Ovary (tissue), 9 donors: ENCODE results near the gene ITPR1. TPM values are rescaled to one million over a fixed set of nuclear protein-coding genes. Genes with fewer than 3 reads are reported as not detected.

Experiments
- DNase-seq, 5 donors: peaks; one replicate each; pipeline ENCODE4 v3.0.0-alpha.2; 2019 to 2020
- H3K27ac ChIP-seq, 2 donors: fragments of 200-600 bp; one replicate each; pipeline versions ENCODE4 v1.5.1 to v1.8.0; 2019 to 2022
- H3K27me3 ChIP-seq: fragments of 200-600 bp; one replicate; pipeline ENCODE4 v1.8.0; 2022
- H3K36me3 ChIP-seq: fragments of 200-600 bp; sonication (generic); one replicate; pipeline ENCODE4 v1.5.1; 2019
- H3K4me1 ChIP-seq: one replicate; pipeline ENCODE4 v1.8.1; 2013; ENCODE audit warnings: mild to moderate bottlenecking, moderate library complexity; ENCODE audit not compliant: insufficient read depth
- H3K4me3 ChIP-seq: fragments of 200-600 bp; sonication (generic); one replicate; pipeline ENCODE4 v1.5.1; 2017
- H3K9me3 ChIP-seq, 2 donors: fragments of 200-600 bp in 1 of 2; sonication (generic) in 1 of 2; one replicate each; pipeline versions ENCODE4 v1.5.1 to v1.8.1; 2013 to 2019; ENCODE audit warnings: mild to moderate bottlenecking in 1 of 2, moderate library complexity in 1 of 2
- CTCF ChIP-seq, 3 donors: fragments of 450-650 bp in 2 of 3; fragments of 200-600 bp in 1 of 3; IDR thresholded peaks; one replicate each; pipeline versions ENCODE4 v1.5.1 to v1.8.0; 2016 to 2022; ENCODE audit warnings: antibody characterized with exemption in 3 of 3, mild to moderate bottlenecking in 1 of 3
- EP300 ChIP-seq: sonication (generic); formaldehyde crosslinking; IDR thresholded peaks from one replicate; pipeline ENCODE4 v1.6.1; 2017; ENCODE audit warnings: antibody characterized with exemption
- POLR2A ChIP-seq: fragments of 450-650 bp; IDR thresholded peaks from one replicate; pipeline ENCODE4 v1.6.1; 2017; ENCODE audit warnings: antibody characterized with exemption, mild to moderate bottlenecking, moderate library complexity
- WGBS, 3 donors: extraction: QIAGEN DNeasy Blood & Tissue Kit in 1 of 3; methylation state at CpG; one replicate each; pipeline versions ENCODE4 v1.1.5 to v1.1.7; 2013 to 2017; 5-methylcytosine and 5-hydroxymethylcytosine counted together
- intact Hi-C, 4 donors: fragments of 100-400 bp; cut with DNase I; formaldehyde crosslinking; loops; one replicate each; pipeline versions ENCODE4 v1.11.0 to v1.15.1; 2022 to 2023
- polyA plus RNA-seq, 2 donors: library from polyadenylated mRNA; stranded (reverse); fragments of 200-250 nt in 1 of 2; fragments of 350-450 nt in 1 of 2; fragmentation: Illumina TruSeq in 1 of 2; extraction: RNeasy Lipid Tissue Mini Kit (QIAGEN cat#74804) in 1 of 2; gene quantifications; one replicate each; pipeline ENCODE4 v1.2.3, GENCODE V29; 2013 to 2014
- total RNA-seq, 7 donors: library from RNA; depleted of rRNA in 2 of 7; stranded (reverse); fragments of >200 nt in 2 of 7; fragmentation: NEBNext Ultra II Directional in 3 of 7; extraction: Animal tissue kit (Norgen Biotek cat#: 25700) in 3 of 7; gene quantifications; one replicate each; pipeline versions ENCODE4 v1.1.0 to v1.2.4, GENCODE V29; 2016 to 2023
- donor health status: DM: no; HTN: no; CAD: no; lungs with moderate emphysema.
- donor health status: DM: no; HTN: no; CAD: no.
- donor health status: Bipolar disorder and iron deficiency.
- donor health status: DM: yes; HTN: yes; CAD: no.
- donor health status: DM: no; HTN: no; CAD: no.
- donor health status: DM: yes; HTN: yes; CAD: no.

Gene ITPR1
- total and polyA plus RNA-seq, 9 donors: 59.5 to 313 (median 144) TPM

- H3K4me3 ChIP-seq: no peak overlapping the region
- no peaks in the 10 kb centered on the region for H3K27me3 ChIP-seq
- TF ChIP-seq EP300 (no peak), POLR2A (no peak), CTCF (IDR thresholded peaks at IDR 0.05) (no peak)
- intact Hi-C loops: no loop called here
- H3K36me3 ChIP-seq: no peaks in the 10 kb centered on the region
- H3K9me3 ChIP-seq: no peaks in the 10 kb centered on the region
- peaks cover 21% of the 10 kb centered on the region for H3K4me1 ChIP-seq
- DNase-seq: no peak
- no peak overlapping the region for H3K27ac ChIP-seq
- 29 to 34% (median 29%) methylated on average over 5 of the region's 5 CpGs for WGBS, 3 donors
Observed at GRCh38 chr3:4528320-4528719, 35.2 kb downstream of the ITPR1 start.

- no peaks in the 10 kb centered on the region for H3K27me3 ChIP-seq
- no peak for DNase-seq
- no peak overlapping the region for H3K4me3 ChIP-seq
- intact Hi-C loops: loop anchor here in 1 of 4 donors (1.0 kb wide), 1 partner anchor 28 kb away; no protein-coding TSS in a partner anchor
- TF ChIP-seq EP300 (no peak), POLR2A (no peak), CTCF (IDR thresholded peaks at IDR 0.05) (no peak)
- no peaks in the 10 kb centered on the region for H3K36me3 ChIP-seq
- H3K9me3 ChIP-seq: no peaks in the 10 kb centered on the region
- H3K27ac ChIP-seq: no peak overlapping the region
- H3K4me1 ChIP-seq: peaks cover 21% of the 10 kb centered on the region
- WGBS, 3 donors: 67 to 87% (median 75%) methylated on average over 5 of the region's 5 CpGs
Observed at GRCh38 chr3:4528819-4529600, 35.9 kb downstream of the ITPR1 start.

GRCh38 chr3:4529876-4530588 lies 36.9 kb downstream of the ITPR1 start:
- DNase-seq: no peak
- H3K4me3 ChIP-seq: no peak overlapping the region
- intact Hi-C loops: loop anchor here in 1 of 4 donors (1.0 kb wide), 1 partner anchor 29 kb away; no protein-coding TSS in a partner anchor
- no peak overlapping the region for H3K27ac ChIP-seq
- WGBS, 3 donors: 85 to 91% (median 90%) methylated on average over 7 of the region's 7 CpGs
- H3K4me1 ChIP-seq: peaks cover 22% of the 10 kb centered on the region
- no peaks in the 10 kb centered on the region for H3K27me3 ChIP-seq
- TF ChIP-seq CTCF (IDR thresholded peaks at IDR 0.05) (no peak), EP300 (no peak), POLR2A (no peak)
- no peaks in the 10 kb centered on the region for H3K36me3 ChIP-seq
- no peaks in the 10 kb centered on the region for H3K9me3 ChIP-seq

- no peak for DNase-seq
- TF ChIP-seq POLR2A: no peak
- TF ChIP-seq CTCF (IDR thresholded peaks at IDR 0.05): no peak
- TF ChIP-seq EP300: no peak
- Histone ChIP-seq H3K9me3 (no peaks in the 10 kb centered on the region), H3K27me3 (no peaks in the 10 kb centered on the region), H3K36me3 (no peaks in the 10 kb centered on the region), H3K27ac (no peak overlapping the region), H3K4me3 (no peak overlapping the region), H3K4me1 (peaks cover 24% of the 10 kb centered on the region)
- intact Hi-C loops: no loop called here
Observed at GRCh38 chr3:4531478-4532025, 38.4 kb downstream of the ITPR1 start.
